HPDE6-E6E7 (cell line): ENCODE measurements around the gene ZNF410.
A peak's percentile ranks its signal among the peaks of the same experiment; 100 is the strongest.
"Not testable (repeated sequence)": the region's sequence is repeated elsewhere in the genome, so short reads cannot be mapped to it uniquely, and the experiment has no call there.

Experiments
- DNase-seq: peaks from one replicate; pipeline ENCODE4 v3.0.0; 2011; ENCODE audit warnings: missing footprints; ENCODE audit errors: extremely low spot score

The ZNF410 gene

DNA sequence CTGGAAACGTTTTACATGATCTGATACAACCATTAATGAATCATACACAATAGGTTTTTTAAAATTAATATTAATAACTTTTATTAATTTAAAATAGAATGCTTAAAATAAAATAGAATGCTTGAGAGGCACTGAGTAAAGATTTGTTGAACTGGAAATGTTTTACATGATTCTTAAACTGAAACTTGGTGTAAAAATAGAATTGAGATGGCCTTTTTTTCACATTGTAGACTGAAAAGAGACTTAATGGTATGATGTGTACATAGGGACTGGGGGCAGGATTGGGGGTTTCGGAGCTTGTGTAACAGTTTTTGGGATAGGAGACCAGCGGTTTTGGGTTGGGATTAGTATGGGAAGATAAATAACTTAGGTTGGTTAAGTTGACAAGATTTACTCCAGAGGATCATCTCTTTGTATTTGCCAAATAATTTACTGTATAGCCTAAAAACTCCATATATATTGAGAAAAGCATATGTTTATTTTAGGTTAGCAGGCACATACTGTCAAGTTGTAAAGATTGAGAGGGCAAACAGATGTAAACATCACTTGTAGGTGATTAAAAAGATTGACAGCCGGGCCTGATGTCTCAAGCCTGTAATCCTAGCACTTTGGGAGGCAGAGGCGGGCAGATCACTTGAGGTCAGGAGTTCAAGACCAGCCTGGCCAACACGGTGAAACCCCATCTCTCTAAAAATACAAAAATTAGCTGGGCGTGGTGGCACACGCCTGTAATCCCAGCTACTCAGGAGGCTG is 2.0 kb upstream of the ZNF410 start:
- DNase-seq = no peak

DNA sequence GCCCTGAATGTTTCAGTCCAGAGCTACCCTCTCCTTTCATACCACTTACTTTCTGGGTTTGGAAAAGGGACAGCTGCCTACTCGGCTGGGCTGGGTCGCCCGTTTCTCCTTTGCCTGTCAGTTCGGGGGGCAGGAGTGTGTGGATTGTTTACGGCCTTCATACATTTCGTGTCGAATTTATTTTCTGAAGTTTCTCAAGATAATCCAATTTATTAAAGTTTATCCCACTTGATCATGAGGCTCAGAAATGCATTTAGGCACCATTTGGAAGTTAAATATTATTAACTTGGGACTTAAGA is 608 bp downstream of the ZNF410 start:
- DNase-seq = no peak

DNA sequence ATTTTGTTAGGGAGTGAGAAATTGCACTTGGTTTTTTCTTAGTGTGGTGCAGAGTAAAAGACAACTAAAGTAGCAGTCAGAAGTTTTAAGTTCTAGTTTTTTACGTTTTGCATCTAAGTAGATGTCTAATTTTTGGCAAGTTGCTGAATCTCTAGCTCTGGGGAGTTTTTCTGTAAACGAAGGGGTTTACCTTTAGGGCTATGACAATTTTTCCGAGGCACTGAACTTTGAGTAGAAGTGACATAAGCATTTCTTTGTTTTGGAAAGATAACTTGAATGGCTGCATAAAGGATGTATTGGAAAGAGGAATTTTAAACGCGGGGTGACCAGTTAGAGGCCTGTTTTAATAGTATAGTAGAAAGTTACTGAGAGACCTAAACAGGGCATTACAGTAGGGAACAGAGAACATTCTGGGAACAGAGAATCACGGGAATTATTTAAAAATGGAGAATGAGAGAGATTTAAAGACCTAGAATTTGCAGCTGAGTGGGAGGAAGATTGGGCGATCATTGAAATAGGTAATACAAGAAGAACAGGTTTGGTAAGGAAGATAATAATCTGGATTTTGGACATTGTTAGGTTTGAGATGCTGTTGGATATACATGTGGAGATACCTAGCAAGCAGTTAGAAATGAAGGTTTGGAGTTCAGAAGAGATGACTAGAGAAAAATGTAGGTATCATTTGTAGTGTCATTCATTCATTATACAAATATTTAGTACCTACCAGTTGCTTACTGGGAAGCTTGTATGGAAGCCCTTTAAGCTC is 1.2 kb downstream of the ZNF410 start:
- DNase-seq = no peak

DNA sequence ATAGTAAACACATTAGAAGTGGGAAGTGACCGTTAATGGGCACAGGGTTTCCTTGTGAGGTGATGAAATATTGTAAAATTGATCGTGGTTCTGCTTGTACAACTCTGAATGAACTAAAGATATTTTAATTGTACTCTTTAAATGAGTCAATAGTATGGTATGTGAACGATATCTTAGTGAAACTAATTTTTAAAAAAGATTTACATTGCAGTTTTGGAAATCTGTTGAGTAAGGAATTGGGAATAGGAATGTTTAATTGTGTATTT is 1.7 kb downstream of the ZNF410 start:
- no peak for DNase-seq

DNA sequence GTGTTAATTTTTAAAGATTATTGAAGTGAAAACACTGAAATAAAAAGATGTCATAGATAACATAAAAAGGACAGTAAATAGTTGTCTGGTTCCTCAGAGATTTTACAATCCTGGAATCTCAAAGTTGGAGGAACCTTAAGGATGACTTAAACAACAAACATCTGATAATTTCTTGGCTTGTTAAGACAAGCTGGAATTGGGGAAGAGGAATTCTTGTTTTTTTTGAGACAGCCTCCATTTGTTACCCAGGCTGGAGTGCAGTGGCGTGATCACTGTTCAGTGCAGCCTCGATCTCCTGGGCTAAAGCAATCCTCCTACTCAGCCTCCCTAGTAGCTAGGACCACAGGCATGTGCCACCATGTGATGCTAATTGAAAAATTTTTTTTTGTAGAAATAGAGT is 2.3 kb downstream of the ZNF410 start:
- no peak for DNase-seq

DNA sequence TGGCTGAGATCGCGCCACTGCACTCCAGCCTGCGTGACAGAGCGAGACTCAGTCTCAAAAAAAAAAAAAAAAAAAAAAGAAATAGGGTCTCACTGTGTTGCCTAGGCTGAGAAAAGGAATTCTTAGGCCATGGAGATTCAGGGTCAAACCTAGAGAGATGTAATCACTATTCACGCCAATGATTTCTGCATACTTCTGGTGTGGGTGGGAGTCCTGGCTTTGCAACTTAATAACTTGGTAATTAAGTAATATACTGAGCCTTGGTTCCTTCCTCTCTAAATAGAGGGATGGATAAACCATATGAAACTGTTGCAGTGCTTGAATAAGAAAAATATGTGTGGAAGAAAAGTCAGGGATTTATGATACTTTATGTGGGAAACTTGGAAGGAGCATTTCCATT is 2.7 kb downstream of the ZNF410 start:
- no peak for DNase-seq

DNA sequence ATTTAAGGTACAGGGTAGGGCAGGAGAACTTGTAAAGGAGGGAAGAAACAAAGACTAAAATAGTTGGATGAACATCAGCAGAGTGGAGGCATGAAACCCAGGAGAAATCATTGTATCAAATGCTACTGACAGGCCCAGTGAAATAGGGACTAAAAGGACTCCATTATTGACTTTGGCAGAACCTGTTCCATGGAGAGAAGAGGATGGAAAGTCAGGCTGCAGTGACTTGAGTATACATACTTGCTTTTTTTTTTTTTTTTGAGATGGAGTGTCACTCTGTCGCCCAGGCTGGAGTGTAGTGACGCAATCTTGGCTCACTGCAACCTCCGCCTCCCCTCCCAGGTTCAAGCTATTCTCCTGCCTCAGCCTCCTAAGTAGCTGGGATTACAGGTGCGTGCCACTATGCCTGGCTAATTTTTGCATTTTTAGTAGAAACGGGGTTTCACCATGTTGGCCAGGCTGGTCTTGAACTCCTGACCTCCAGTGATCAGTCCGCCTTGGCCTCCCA is 7.6 kb downstream of the ZNF410 start:
- not testable (repeated sequence) for DNase-seq

DNA sequence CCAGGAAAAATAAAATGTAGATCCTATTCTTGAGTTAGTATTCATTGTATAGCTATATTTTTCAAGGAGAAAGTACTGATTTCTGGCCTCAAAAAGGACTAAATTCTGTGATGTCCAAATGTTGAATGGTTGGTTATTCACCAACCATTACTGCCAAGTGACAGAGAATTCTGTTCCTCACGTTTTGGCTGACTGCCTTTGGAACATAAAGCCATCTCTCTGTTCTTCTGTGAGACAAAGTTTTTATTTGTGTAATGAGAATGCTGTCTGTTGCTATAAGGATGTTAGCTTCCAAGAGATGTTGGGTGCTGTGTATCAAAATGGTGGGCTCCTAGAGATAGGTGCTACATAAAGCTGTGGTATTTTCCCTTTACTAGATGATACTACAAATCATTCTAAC is 9.3 kb downstream of the ZNF410 start:
- no peak for DNase-seq

DNA sequence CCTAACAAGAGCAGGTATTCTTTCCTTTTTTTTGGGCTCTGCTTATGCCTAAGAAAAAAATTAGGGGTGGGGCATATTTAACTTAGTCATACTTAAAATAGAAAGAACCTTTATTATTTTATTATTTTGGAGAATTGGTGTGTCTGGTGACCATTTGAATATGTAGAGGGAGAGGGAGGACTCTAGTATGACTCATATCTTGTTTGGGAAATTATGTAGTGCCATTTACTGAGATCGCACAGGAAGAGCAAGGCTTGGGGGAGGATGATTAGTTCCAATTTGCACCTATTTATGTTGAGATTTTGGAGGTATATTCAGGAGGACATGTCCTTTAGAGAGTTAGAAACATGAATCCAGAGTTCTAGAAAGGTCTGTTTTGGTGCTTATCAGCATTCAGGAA is 9.9 kb downstream of the ZNF410 start:
- no peak for DNase-seq

DNA sequence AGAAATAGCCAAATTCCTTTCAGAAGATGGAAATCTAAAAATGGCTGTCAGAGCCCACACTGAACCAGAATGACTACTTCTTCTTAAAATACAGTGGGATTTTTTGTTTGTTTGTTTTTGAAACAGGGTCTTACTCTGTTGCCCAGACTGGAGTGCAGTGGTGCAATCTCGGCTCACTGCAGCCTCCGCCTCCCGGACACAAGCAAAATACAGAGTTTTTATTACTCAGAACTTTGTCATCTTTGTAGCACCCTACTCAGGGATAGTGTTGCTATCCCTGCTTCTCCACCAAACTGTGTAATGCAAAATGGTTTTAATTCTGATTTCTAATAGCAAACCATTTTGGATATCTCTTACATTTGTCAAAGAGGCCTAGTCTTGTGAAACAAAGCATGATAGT is 16.4 kb downstream of the ZNF410 start:
- DNase-seq = no peak

DNA sequence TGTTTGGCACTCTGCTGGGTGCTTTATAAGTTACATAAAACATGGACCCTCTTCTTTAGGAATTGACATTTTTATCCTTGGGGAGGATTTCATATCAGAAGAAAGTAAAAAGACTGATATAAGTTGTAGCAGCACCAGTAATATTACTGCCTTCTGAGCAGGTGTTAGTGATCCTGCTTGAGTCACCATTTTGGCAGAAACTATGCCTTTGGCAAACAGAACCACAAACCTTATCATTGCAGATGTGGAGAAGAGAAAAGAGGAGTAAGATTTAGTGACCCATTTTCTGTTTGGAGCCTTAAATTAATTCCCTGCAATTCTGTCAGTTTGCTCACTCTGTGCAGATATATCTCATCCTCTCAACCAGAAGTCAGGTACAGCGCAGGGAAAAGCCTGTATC is 23.0 kb downstream of the ZNF410 start:
- DNase-seq = no peak

DNA sequence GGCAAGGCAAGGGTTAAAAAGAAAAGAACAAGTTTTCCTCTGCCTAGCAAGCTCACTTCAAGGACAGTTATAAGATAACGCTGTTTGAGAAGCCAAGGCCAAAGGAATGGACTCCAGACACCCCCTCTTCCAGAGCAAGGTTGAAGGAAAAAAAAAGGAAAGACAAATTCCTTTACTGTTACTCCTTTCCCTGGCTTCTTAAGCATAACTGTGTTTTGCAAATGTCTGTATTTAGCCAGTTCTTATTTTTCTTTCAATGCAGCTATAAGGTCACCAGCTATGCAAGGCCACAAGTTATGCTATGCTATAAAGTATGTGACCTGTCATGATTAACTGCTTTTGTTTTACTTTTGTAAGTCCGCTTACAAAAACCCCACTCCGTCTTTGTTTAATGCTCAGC is 26.6 kb downstream of the ZNF410 start:
- no peak for DNase-seq

DNA sequence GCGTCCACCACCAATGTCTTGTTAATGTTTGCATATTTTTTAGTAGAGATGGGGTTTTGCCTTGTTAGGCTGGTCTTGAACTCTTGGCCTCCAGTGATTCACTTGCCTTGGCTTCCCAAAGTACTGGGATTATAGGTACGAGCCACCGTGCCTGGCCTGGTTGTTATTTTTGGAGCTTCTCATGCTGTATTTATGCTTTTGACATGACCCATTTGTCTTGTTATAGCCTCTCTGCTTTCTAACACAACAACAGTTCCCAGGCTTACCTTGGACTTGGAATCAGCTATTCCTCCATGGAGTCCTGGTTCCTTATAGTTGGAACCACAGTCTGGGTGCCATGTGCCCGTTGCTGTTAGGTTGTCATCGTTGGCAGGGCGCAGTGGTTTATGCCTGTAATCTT is 29.7 kb downstream of the ZNF410 start:
- DNase-seq = no peak

DNA sequence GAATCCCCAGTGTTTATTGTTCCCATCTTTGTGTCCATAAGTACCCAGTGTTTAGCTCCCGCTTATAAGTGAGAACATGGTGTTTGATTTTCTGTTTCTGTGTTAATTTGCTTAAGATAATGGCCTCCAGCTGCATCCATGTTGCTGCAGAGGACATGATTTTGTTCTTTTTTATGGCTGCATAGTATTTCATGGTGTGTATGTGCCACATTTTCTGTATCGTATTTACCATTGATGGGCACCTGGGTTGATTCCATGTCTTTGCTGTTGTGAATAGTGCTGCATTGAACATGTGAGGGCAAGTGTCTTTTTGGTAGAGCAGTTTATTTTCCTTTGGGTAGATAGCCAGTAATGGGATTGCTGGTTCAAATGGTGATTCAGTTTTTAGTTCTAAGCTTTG is 32.8 kb downstream of the ZNF410 start:
- not testable (repeated sequence) for DNase-seq

DNA sequence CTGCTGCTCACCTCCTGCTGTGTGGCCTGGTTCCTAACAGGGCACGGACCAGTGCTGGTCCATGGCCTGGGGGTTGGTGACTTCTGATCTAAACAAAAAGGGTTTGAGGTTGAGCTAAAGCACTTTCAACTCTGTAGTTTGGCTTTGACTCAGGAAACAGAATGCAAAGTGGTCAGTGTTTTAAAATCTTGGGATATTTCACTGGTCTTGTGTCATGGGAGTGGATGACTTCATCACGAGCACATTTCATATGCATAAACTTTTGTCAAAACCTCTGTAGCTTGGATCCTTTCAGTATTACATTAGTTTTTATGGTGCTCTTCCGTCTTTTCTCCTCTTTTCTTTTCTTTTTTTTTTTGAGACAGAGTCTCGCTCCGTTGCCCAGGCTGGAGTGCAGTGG is 37.7 kb downstream of the ZNF410 start:
- no peak for DNase-seq

DNA sequence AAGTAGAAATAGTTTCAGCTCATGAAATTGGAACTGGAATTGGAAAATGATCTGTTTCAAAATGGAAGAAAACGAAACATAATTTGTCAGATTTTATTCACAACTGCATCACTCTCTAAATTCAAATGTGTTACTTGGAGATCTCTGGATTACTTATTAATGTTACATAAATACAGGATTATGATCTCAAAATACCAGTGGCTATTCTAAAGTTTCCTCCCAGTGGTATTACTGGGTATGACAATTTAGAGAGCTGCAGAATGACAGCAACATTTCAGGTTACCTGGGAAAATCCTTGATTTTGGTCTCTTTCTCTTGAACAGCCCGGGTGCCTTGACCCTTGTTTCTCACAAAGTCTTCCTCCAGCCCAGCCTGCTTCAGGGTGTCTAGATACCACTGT is 49.0 kb downstream of the ZNF410 start:
- DNase-seq = peak; percentile 29

DNA sequence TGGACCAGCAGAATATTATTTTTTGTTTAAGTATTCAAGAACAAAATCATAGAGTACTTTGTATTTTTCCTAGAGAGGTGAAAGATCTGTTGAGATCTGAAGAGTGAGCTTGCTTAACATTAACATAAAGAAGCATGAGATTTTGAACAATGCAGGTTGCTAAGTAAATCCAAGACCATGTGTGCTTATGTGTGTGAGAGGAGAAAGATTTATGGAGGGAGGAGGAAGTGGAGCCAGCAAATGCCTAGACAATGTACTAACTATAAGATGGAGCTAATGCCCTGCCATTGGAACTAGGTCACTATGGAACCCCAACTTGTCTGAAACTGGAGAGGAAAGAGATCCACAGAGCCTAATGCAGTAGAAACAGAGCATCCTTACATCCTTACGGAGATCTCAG is 49.9 kb downstream of the ZNF410 start:
- no peak for DNase-seq

DNA sequence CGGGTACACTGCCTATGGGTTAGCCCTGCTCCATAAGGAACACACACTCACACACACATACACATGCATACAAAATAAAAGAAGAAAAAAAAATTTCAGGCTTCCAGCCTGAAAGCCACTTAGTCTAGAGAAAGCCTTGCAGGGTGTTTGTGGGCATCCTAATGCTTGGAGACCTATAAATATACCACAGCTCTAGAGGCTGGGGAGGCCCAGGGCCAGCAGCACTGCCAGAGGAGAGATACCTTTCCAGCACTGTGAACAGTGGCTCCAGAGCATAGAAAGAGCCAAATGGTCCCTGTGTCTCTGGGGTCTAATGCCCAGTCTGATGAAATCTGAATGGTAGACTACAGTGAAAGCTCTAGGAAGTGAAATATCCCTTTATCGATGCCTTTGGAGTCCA is 50.4 kb downstream of the ZNF410 start:
- DNase-seq = no peak

DNA sequence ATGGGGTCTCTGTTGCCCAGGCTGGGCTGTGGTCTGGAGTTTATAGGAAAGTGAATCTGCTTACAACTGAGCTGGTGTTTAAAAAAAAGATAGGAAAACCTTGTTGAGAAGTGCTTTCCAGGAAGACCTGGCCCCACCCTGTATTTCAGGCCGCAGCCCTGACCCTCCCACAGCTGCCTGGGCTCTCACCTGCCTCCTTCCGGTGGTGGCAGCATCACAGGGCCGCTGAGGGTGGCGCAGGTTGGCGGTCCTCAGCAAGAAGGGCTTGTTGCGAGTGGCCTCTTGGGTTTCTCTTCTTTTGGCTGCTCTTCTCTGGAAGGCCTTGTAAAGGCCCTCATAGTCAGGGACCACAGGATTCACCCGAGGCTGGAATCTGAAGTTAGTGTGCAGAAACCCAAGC is 55.5 kb downstream of the ZNF410 start:
- no peak for DNase-seq

DNA sequence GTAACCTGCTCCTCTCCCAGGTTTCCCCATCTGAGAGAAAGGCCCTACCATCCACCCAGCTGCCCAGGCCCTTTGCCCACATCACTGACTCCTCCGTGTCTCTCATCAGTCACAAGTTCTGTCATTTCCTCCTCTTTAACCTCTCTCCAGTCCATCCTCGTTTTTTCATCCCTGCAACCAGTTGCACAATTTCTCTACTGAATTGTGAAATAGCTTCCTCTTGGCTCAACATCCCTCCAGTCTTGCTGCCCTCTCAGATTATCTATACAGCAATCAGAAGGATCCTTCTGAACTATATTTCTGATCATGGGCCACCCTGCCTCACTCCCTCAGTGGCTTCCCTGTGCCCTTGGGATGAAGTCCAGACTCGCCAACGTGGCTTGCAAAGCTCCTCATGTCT is 56.4 kb downstream of the ZNF410 start:
- DNase-seq = peak; percentile 25

DNA sequence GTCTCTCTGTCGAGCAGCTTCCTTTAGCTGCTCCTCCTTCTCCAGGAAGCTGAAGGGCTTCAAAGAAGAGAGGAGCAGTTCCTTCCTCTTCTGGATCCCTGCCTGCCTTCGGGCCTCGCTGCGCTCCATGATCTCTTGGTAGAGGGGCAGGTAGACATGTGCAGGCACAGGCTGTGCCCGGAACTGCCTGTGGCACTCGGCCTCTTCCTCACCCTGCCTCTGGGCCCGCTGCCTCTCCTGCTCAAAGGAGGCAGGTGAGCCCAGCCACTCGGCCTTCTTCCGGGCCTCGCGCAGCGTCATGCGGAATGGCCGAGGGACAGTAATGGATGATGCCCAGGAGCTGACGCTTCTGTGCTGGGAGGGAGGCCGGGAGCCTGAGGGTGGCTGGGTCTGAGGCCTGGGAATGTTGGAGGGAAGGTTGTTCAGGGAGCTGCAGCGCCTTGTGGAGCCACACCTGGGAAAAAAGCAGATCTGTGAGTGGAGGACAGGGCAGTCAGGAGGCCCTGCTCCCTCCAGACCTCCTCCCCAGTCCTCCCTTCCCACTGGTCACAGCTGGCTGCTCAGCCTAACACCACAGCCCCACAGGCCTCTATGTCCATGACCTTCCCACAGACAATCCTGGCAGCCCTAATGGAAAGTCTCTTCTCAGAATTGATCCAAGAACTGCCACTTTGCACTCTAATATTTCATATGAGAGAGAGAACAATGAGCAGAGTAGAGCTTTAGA is 57.9 kb downstream of the ZNF410 start:
- DNase-seq = no peak

DNA sequence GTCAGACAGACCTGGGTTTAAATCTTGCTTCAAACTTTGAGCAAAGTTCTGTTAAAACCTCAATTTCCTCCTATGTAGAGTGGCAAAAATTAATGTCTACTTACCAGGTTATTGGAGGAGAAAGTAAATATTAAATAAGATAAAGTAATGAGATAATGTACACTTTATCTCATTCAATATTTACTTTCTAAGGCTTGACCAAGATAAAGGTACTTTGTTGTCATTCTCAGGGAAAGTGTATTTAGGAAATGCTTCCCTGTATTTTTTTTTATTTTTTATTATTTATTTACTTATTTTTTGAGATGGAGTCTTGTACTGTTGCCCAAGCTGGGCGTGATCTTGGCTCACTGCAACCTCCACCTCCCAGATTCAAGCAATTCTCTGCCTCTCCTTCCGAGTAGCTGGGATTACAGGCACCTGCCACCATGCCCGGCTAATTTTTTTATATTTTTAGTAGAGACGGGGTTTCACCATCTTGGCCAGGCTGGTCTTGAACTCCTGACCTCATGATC is 58.6 kb downstream of the ZNF410 start:
- DNase-seq = no peak
